Glutamatergic neuron (in vitro differentiated cells): ENCODE results near the gene RGL2. TPM values are rescaled to one million over a fixed set of nuclear protein-coding genes. Genes with fewer than 3 reads are reported as not detected.

ENCODE experiments used
- DNase-seq: peaks from one replicate; pipeline ENCODE4 v3.0.0; 2022
- H3K27ac Mint-ChIP-seq: one replicate; pipeline ENCODE4 v1.8.0; 2020; ENCODE audit warnings: mild to moderate bottlenecking, mixed read lengths, inconsistent platforms; ENCODE audit not compliant: unreplicated experiment
- H3K27me3 Mint-ChIP-seq: one replicate; pipeline ENCODE4 v1.8.0; 2020; ENCODE audit warnings: mild to moderate bottlenecking, moderate library complexity, mixed read lengths, inconsistent platforms; ENCODE audit not compliant: unreplicated experiment
- H3K36me3 Mint-ChIP-seq: one replicate; pipeline ENCODE4 v1.8.0; 2020; ENCODE audit warnings: mild to moderate bottlenecking, mixed read lengths, inconsistent platforms; ENCODE audit not compliant: unreplicated experiment
- H3K4me1 Mint-ChIP-seq: one replicate; pipeline ENCODE4 v1.8.0; 2020; ENCODE audit warnings: mild to moderate bottlenecking, low read depth, mixed read lengths, inconsistent platforms; ENCODE audit not compliant: unreplicated experiment
- H3K4me3 Mint-ChIP-seq: one replicate; pipeline ENCODE4 v1.8.0; 2020; ENCODE audit warnings: mild to moderate bottlenecking, mixed read lengths, inconsistent platforms; ENCODE audit not compliant: unreplicated experiment
- H3K9me3 Mint-ChIP-seq: one replicate; pipeline ENCODE4 v1.8.0; 2020; ENCODE audit warnings: mild to moderate bottlenecking, moderate library complexity, mixed read lengths, inconsistent platforms; ENCODE audit not compliant: unreplicated experiment
- total RNA-seq: library from RNA; stranded (reverse); fragmentation: NEBNext Ultra II Directional; extraction: Animal tissue kit (Norgen Biotek cat#: 25700); gene quantifications from one replicate; pipeline ENCODE4 v1.2.1, GENCODE V29; 2021; ENCODE audit not compliant: unreplicated experiment
- TF ChIP-seq, protein P1 (sequence below): fragments of 200-600 bp; sonication (generic); IDR thresholded peaks from one replicate; pipeline ENCODE4 v1.5.0; 2021; ENCODE audit not compliant: partially characterized antibody, unreplicated experiment

Gene RGL2
- total RNA-seq, 1 donor from 2014 or later, result 61.3 TPM

DNA sequence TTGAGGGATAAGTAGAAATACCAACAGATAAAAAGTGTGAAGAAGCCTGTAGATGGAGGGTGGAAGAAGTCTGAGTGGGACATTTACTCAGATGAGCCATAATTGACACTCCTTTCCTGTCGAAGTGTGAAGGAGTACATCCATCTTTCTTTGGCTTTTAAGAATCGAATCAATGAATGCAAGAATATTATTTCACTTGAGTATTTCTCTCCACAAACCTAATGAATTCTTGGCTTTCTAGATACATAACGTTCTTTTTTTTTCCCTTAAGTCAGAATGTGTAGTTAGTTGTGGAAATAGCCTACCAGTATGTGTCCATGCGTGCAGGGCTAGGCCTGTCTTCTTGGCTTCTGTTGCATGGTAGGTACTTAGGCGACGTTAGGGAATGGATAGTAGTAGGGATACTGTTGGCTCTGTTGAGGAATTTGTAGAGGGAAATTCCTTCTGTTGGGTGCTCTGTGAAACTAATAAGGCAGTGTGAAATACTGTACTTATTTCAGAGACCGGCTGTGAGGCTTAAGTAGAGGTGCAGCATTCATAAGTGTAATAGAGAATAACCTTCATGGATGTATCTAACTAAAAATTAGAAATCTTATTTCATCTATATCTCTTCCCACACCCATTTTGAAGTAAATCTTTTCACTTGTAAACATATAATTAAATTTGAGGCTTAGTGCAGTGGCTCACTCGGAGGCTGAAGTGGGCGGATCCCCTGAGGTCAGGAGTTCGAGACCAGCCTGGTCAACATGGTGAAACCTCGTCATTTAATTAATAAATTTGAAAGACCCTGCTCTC, 25.4 kb downstream of the RGL2 start:
- H3K27ac Mint-ChIP-seq, result peak overlapping the region; percentile 59
- peaks cover 4% of the 10 kb centered on the region for H3K9me3 Mint-ChIP-seq
- TF ChIP-seq, protein P1, sequence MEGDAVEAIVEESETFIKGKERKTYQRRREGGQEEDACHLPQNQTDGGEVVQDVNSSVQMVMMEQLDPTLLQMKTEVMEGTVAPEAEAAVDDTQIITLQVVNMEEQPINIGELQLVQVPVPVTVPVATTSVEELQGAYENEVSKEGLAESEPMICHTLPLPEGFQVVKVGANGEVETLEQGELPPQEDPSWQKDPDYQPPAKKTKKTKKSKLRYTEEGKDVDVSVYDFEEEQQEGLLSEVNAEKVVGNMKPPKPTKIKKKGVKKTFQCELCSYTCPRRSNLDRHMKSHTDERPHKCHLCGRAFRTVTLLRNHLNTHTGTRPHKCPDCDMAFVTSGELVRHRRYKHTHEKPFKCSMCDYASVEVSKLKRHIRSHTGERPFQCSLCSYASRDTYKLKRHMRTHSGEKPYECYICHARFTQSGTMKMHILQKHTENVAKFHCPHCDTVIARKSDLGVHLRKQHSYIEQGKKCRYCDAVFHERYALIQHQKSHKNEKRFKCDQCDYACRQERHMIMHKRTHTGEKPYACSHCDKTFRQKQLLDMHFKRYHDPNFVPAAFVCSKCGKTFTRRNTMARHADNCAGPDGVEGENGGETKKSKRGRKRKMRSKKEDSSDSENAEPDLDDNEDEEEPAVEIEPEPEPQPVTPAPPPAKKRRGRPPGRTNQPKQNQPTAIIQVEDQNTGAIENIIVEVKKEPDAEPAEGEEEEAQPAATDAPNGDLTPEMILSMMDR, result no peak
- peaks cover 12% of the 10 kb centered on the region for H3K27me3 Mint-ChIP-seq
- H3K36me3 Mint-ChIP-seq, result no peaks in the 10 kb centered on the region
- no peak for DNase-seq
- peaks cover 28% of the 10 kb centered on the region for H3K4me1 Mint-ChIP-seq
- H3K4me3 Mint-ChIP-seq, result peak overlapping the region; percentile 98

DNA sequence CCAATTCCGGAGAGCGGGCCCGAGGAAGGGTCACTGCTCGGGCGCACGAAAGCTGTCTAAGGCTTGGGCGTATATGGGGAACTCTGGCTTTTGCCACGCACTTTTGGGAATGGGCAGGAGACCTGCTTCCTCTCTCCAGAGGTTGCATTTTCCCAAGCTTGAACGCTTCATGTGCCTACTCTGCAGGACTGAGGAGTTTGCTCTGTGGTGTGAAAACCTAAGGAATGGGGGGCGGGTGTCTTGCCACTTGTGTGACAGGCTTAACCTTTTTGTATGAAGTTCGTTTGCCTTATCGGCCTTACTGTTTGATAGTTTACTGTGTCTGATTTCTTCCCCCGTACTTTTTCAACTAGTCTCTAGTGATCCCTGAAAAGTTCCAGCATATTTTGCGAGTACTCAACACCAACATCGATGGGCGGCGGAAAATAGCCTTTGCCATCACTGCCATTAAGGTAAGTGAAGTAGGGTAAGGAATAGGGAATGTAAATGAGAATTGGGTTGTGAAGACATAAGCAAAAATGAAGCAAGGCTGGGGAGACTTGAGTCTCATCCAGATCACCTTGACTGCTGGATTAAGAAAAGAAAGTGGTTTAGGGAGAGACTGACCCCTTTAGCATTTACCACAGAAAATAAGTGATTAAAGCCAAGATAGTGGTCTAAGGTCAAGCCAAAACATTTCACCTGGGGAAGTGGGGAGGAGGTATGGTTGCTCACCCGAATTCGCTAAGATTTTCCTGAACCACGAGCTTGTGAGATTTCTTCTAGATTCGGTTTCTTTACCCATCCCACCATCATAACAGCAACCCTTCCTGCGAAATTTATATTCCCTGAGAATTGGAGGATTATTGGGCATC, 26.2 kb downstream of the RGL2 start:
- TF ChIP-seq, protein P1, result no peak
- Mint-ChIP-seq H3K27me3 (peaks cover 14% of the 10 kb centered on the region), H3K27ac (peak overlapping the region; percentile 100), H3K9me3 (peaks cover 4% of the 10 kb centered on the region), H3K4me3 (peak overlapping the region; percentile 98), H3K36me3 (no peaks in the 10 kb centered on the region), H3K4me1 (peaks cover 26% of the 10 kb centered on the region)
- no peak for DNase-seq

DNA sequence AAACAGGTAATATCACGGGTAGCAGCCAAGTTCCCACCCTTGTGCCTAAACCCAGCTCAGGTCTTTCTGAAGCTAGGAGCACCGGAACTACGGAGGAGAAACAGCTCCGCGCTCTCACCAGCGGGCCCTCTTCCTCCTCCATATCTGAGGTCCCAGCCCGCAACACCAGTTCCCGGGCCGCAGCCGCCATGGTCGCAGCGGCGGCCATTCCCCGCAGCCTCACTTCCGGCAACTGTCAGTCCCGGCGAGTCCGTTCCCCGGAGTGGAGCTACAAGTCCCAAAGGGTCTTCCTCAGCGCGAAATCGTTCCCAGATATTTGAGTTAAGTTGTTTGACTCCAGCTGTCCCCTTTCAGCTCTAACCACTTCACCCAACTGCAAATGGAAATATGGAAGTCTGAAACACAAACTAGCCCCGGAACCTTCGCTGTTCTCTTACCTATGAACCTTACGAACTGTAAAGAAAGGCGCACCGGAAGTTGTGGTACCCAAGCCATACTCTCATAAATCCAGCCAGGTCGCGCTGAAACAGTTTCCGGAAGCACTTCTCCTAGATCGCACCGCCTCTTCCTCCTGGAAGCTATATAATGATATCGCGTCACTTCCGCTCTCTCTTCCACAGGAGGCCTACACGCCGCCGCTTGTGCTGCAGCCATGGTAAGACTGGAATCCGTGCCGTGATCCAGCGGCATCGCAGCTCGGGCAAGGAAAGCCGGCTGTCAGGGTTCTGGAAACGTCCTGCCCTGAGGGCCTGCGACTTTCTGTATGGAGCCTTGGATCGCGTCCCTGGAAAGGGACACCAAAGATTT, 27.1 kb downstream of the RGL2 start, which contains the start of the genes RPS18 and VPS52:
TSS of gene RPS18 (plus strand) at position 608 of the 807 bp plus-strand sequence. CDS start at position 653, 45 bp downstream.
TSS of gene VPS52 (minus strand) at position 409 of the 807 bp plus-strand sequence. CDS start at position 208, 201 bp downstream.
- peak within 1 kb of the TSS; percentile 100 for H3K27ac Mint-ChIP-seq
- H3K36me3 Mint-ChIP-seq, result no peaks in the 10 kb centered on the region
- H3K9me3 Mint-ChIP-seq, result peaks cover 4% of the 10 kb centered on the region

DNA sequence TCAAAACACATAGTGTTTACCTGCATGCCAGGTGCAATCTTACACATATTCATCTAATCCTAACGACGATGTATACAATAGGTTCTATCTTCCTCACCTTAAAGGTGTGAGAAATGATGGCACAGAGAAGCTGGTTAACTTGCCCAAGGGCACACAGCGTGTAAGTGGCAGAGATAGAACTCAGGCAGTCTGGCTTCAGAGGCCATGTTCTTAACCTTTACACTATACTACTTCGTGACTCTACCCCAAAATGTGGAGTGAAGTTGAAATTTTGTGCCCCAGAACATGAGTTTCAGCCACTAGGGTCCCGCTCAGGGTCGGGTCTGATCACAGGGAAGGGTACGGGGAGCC, 27.6 kb downstream of the RGL2 start:
- H3K27me3 Mint-ChIP-seq, result peaks cover 9% of the 10 kb centered on the region
- H3K9me3 Mint-ChIP-seq, result peaks cover 4% of the 10 kb centered on the region
- peak overlapping the region; percentile 100 for H3K27ac Mint-ChIP-seq
- DNase-seq, result no peak
- H3K4me1 Mint-ChIP-seq, result peaks cover 22% of the 10 kb centered on the region
- peak overlapping the region; percentile 98 for H3K4me3 Mint-ChIP-seq
- no peaks in the 10 kb centered on the region for H3K36me3 Mint-ChIP-seq
- TF ChIP-seq, protein P1, result peak; percentile 20

More for the DNA sequence above, 27.1 kb downstream of the RGL2 start, which contains the start of the genes RPS18 and VPS52:
- peaks cover 26% of the 10 kb centered on the region for H3K4me1 Mint-ChIP-seq
- peak; percentile 88 for DNase-seq
- peaks cover 11% of the 10 kb centered on the region for H3K27me3 Mint-ChIP-seq
- H3K4me3 Mint-ChIP-seq, result peak within 1 kb of the TSS; percentile 98
- TF ChIP-seq, protein P1, result no peak
